ENCODE results near the gene EIF1AD. TPM values are rescaled to one million over a fixed set of nuclear protein-coding genes. Genes with fewer than 3 reads are reported as not detected.

The EIF1AD gene
- total RNA-seq, 4 donors from 2014 or later = 15.1 to 66.0 (median 23.7) TPM

DNA sequence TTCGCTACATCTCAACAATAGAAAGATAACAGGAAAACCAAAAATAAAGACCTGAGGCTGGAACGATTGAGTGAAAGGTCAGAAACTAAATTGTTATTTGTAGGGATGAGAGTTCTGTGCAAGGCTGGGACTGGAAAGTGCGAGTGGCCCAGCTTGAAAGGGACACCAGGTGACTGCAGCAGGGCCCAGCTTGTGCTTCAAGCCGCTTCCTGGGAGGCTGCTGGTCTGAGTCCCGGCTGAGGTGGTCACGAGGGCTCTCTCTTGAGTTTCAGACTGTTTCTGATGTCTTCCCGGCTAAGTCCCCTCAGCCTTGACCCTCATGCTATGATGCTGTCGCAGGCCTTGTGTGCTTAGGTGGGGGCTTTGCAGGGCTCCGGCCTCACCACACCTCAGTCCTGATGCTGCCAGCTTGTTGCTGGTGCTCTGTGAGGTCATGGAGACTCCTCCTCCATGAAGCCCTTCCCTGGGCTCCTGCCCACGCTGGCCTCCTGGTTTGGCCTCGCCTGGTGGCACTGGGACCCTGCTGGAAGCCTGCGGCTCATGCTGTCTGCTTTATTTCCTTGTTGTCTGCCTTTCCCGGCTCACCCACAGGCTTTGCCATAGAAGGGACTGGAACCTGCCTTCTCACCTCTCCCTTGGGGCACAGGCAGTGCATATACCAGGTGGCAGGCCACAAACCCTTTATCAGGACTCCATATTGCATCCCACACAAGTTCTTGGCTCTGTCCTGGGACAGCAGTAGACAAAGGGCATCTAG, 4.4 kb upstream of the EIF1AD start:
- Histone ChIP-seq H3K36me3 (peaks cover 0 to 12% (median 0%) of the 10 kb centered on the region in 3 donors), H3K9me3 (no peaks in the 10 kb centered on the region), H3K27ac (peak overlapping the region in 1 of 4 donors; percentile 9), H3K4me3 (no peak overlapping the region), H3K27me3 (no peaks in the 10 kb centered on the region), H3K4me1 (peaks cover 0 to 7% (median 4%) of the 10 kb centered on the region in 4 donors)
- DNase-seq = no peak
- TF ChIP-seq, protein P1, sequence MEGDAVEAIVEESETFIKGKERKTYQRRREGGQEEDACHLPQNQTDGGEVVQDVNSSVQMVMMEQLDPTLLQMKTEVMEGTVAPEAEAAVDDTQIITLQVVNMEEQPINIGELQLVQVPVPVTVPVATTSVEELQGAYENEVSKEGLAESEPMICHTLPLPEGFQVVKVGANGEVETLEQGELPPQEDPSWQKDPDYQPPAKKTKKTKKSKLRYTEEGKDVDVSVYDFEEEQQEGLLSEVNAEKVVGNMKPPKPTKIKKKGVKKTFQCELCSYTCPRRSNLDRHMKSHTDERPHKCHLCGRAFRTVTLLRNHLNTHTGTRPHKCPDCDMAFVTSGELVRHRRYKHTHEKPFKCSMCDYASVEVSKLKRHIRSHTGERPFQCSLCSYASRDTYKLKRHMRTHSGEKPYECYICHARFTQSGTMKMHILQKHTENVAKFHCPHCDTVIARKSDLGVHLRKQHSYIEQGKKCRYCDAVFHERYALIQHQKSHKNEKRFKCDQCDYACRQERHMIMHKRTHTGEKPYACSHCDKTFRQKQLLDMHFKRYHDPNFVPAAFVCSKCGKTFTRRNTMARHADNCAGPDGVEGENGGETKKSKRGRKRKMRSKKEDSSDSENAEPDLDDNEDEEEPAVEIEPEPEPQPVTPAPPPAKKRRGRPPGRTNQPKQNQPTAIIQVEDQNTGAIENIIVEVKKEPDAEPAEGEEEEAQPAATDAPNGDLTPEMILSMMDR (IDR thresholded peaks at IDR 0.05) = no peak
- TF ChIP-seq POLR2A (IDR thresholded peaks at IDR 0.05) = no peak

DNA sequence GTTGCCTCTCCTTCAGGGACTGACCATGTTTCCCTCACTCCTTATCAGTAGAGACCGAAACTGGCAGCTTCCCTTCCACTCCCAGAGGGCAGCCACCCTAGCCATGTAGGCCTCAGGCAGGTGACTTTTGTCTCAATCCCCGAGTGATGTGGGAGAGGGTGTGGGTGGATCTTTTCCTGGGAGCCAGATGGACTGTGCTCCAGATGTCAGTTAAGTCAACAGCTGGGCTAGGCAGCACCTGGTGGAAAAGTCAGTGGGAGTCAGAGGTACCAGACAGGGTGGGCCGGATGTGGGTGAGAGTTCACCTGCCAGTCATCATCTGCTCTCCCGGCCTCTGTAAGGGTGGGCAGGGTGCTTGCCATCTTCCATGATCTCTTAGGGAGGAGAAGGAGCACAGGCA, 2.2 kb upstream of the EIF1AD start:
- H3K27ac ChIP-seq = no peak overlapping the region
- H3K27me3 ChIP-seq = no peaks in the 10 kb centered on the region
- H3K36me3 ChIP-seq = peaks cover 0 to 24% (median 0%) of the 10 kb centered on the region in 3 donors
- TF ChIP-seq, protein P1 (IDR thresholded peaks at IDR 0.05) = no peak
- no peak for TF ChIP-seq POLR2A (IDR thresholded peaks at IDR 0.05)
- no peaks in the 10 kb centered on the region for H3K9me3 ChIP-seq
- H3K4me1 ChIP-seq = peaks cover 0 to 22% (median 4%) of the 10 kb centered on the region in 4 donors
- DNase-seq = no peak
- H3K4me3 ChIP-seq = no peak overlapping the region

DNA sequence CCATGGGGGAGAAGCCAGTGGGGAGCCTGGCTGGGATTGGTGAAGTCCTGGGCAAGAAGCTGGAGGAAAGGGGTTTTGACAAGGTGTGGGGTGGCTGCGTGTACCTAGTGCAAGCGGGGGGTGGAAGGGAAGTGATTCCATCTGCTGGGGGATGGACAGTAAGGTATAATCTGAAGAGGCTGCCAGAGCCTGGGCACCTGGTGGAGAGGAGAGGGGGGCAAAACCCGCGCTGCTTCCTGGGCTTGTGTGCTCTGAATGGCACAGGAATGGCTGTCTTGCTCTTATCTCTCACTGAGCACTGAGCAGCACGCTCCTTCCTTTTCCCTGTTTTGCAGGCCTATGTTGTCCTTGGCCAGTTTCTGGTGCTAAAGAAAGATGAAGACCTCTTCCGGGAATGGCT, 1.3 kb upstream of the EIF1AD start:
- Histone ChIP-seq H3K27me3 (no peaks in the 10 kb centered on the region), H3K9me3 (no peaks in the 10 kb centered on the region), H3K36me3 (peaks cover 0 to 33% (median 0%) of the 10 kb centered on the region in 3 donors), H3K27ac (peak overlapping the region; percentile 86 to 99 (median 94)), H3K4me3 (peak overlapping the region; percentile 75 to 90 (median 78)), H3K4me1 (peaks cover 0 to 22% (median 4%) of the 10 kb centered on the region in 4 donors)
- no peak for TF ChIP-seq POLR2A (IDR thresholded peaks at IDR 0.05)
- TF ChIP-seq, protein P1 (IDR thresholded peaks at IDR 0.05) = no peak
- DNase-seq = no peak

DNA sequence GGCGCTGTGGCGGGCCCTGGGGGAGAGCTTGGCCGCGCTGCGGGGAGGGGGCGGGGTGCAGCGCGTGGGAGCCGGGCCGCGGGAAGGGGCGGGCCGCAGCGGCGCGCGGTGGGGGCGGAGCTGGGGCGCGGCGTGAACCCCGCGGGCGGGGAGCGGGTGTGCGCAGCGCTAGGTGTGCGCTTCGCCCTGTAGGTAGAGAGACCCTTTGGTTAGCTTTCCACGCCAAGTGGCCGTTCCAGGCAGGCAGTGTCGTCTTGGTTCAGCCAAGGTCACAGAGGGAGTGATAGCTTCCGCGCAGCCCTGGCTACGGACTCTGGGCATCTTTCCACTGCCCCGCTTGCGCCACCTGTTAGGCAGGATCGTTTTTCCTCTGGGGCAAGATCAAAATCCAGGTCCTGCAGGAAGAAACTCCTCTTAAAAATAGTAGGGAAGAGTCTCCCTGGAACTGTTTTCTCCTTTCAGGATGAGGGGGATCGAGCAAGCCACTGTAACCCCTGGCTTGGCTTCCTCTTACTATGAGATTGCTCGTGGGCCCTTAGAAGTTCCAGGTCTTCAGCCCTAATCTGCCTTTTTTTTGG, 780 bp upstream of the EIF1AD start:
- TF ChIP-seq, protein P1 (IDR thresholded peaks at IDR 0.05) = no peak
- no peak for TF ChIP-seq POLR2A (IDR thresholded peaks at IDR 0.05)
- peak in 1 of 3 donors; percentile 85 for DNase-seq

DNA sequence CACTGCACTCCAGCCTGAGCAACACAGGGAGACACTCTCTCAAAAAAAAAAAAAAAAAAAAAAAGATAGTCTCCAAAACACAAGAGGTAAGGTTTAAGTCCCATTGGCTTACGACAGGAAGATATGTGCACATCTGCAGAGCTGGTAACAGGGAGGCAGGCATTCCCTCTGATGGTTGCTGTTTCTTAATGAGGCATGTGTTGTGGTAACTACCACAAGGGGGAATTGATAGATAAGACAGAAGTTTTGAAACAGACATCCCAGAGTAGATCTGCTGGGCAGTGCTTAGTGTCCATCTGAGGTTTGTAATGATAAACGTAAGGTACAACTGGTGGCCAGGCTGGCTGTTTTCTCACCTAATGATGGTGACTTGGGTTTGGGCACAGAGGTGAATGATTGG, 4.7 kb downstream of the EIF1AD start:
- no peak for DNase-seq
- Histone ChIP-seq H3K9me3 (no peaks in the 10 kb centered on the region), H3K27ac (no peak overlapping the region), H3K27me3 (no peaks in the 10 kb centered on the region), H3K36me3 (peaks cover 0 to 37% (median 0%) of the 10 kb centered on the region in 3 donors), H3K4me3 (no peak overlapping the region), H3K4me1 (peaks cover 0 to 16% (median 0%) of the 10 kb centered on the region in 4 donors)
- TF ChIP-seq, protein P1 (IDR thresholded peaks at IDR 0.05) = no peak
- TF ChIP-seq POLR2A (IDR thresholded peaks at IDR 0.05) = no peak

More for the DNA sequence above, 780 bp upstream of the EIF1AD start:
- peaks cover 0 to 22% (median 4%) of the 10 kb centered on the region in 4 donors for H3K4me1 ChIP-seq
- no peaks in the 10 kb centered on the region for H3K9me3 ChIP-seq
- peaks cover 0 to 38% (median 0%) of the 10 kb centered on the region in 3 donors for H3K36me3 ChIP-seq
- peak overlapping the region; percentile 86 to 99 (median 94) for H3K27ac ChIP-seq
- H3K4me3 ChIP-seq = peak overlapping the region; percentile 75 to 90 (median 78)
- no peaks in the 10 kb centered on the region for H3K27me3 ChIP-seq

Data from Peyer's patch (tissue), 4 donors.